Fibroblast of skin of left biceps (primary cell): ENCODE measurements around the gene ILK.

Source experiments
- DNase-seq, 2 experiments: peaks; one replicate each; pipeline ENCODE4 v3.0.0-alpha.2; 2013; ENCODE audit warnings: low read depth in 2 of 2

The ILK gene

DNA sequence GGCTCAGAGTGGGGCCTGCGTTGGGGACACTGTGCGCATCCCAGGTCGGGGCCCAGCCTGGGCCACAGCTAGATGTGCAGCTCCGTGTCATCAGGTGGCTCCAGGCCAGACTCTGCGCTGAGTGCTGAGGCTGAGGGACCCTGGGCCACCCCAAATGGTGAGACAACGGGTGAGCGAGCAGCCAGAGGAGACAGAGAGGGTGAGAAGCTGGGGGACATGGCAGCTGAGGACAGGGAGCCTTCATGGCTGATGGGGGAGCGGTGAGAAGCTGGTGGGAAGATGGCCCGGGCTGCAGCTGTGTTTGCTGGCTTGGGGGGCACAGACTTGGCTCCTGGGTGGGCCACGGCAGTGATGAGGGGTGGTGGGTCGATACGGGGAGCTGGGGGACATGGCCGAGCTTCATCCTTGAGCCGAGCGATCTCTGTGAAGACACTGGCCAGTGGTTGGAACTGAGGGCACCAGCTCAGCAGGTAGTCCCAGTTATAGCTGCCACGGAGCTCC, 18.2 kb downstream of the ILK start:
- no peak for DNase-seq

DNA sequence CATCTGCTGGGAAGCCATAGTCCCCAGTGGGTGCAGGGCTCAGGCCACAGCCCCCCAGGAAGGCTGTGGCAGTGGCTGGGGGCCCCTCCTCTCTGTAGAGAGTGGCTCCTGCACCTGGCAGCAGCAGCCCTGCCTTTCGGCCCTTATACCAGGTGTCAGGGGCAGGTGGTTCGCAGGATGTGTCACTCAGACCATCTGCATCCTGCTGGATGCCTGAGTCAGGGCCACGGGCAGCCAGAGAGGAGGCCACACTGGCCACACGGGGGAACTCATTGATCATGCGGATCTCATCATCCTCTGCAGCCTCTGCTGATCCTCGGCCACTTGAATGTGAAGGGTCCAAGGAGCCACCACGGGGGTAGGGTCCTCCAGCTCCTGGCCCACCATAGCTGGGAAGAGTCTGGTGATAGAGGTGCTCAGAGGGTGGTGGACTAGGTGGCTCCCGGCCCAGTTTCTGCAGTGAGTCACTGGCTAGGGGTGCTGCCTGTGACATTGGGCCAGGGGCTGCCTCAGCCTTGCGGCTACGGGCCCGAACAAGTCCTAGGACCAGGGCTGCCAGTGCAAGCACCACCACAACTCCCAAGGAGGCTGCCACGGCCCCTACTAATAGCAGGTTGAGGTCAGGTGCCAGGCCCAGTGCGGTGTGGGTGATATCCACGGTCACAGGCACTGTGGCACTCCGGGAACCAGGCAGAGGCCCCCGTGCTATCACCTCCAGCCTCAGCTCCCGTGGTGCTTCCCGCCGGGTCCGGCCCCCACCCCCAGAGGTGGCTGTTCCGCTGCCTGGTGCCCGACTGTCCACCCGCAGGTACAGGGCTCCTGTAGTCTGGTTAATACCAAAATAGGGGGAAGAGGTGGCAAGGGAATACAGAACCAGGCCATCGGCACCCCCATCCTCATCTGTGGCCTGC, 18.9 kb downstream of the ILK start:
- no peak for DNase-seq

DNA sequence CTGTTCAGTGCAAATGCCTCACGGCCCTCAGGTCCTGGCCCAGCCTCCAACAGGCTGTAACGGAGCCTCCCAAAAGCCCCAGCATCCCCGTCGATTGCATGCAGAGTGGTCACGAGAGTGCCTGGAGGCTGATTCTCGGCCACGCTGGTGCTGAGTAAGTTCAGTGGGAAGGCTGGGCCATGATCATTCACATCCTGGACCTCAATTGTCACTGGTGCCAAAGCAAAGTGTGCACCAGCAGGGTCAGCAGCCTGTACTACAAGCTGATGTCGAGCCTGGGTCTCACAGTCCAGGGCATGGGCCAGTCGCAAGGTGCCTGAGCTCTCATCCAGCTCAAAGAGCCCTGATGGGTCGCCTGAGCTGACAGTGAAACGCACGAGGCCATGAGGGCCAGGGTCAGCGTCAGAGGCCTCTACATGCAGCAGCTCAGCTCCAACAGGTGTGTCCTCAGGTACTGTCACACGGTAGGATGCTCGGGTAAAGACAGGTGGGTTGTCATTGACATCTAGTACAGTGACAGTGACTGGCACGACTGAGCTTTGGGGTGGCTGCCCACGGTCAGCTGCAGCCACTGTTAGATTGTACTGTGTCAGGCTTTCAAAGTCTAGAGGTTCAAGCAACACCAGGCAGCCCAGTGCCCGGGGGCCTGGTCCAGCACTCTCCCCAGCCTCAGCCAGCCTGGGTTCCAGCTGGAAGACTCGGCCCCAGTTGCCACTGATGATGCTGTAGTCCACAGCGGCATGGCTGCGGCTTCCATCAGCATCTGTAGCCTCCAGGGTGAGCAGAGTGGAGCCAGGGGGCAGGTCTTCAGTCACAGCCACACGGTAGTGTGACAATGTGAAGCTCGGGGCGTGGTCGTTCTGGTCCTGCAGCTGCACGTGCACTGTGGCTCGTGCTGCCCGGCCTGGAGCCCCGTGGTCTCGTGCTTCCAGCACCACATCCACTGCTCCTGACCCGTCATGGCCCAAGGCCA, 20.1 kb downstream of the ILK start:
- no peak for DNase-seq

DNA sequence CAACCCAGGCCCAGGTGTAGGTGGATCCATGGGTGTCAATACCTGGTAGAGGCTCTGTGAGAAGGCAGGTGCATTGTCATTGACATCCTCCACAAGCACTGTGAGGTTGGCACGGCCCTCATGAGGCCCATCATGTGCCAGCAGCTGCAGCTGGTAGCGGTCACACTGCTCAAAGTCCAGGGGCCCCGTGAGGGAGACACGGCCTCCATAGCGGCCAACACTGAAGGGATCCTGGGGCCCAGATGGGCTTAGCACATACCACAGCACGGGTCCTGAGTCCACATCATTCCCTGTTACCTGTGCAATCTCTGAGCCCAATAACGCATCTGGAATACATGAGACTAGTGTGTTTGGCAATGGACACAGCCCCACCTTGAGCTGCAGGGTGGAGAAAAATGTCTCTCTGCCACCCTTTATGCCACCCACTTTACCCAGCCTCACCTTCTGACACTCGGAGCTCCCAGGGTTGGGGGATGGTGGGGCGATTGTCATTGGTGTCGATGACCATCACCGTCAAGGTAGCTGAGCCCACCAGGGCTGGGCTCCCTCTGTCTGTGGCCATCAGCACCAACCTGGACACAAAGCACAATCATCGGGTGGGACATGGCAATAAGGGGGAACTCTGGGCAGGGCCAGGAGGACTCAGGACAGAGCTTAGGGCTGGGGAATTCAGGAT, 21.7 kb downstream of the ILK start:
- DNase-seq, result no peak

DNA sequence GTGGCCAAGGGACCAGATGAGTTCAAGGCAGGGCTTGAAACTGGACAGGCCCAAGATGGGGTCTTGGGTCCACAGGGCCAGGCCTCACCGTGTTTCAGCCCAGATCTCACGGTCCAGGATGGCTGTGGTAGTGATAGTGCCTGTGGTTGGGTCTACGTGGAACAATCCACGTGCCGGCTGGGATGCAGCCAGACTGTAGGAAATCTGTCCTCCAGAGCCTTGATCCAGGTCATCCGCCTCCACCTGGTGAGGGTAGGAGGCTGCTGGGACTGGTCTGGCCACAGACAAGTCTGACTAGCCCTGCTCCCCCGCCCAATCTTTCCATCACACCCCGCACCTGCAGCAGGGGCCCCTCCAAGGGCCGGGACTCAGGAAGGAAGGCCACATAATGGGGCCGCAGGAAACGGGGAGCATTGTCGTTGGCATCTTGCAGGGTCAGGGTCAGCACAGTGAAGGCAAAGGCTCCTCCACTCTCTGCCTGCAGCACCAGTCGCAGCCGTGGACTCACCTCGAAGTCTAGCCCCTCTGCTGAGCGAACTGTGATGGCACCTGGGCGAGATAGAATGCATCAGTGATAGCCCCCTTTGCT, 22.4 kb downstream of the ILK start:
- DNase-seq, result no peak

DNA sequence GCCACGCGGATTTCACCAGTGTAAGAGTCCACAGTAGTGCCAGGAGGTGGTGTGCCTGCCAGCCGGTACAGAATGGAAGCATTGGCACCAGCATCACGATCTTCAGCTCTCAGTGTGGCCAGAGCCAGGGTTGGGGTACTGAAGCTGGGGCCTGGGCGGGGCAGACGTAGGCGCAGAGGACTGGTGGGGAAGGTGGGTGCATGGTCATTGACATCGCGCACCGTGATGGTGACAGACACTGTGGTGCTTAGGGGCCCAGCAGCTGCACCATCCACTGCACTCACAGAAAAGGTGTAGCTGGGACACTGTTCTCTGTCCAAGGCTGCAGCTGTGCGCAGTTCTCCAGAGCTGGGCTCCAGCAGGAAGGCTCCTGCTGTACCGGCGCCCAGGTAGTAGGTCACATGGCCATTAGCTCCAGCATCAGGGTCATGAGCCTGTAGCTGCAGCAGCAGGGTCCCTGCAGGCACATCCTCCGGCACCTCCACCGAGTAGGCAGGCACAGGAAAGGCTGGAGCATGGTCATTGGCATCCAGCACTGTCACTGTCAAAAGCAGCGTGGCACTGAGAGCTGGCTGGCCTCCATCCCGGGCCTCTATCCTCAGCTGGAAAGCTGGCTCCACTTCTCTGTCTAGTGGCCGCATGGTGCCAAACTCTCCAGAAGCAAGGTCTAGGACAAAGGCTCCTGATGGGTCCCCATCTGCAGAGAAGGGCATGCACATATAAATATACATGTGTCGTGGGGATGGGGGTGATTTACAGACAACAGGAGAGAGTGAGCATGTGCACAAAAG, 23.6 kb downstream of the ILK start:
- no peak for DNase-seq

DNA sequence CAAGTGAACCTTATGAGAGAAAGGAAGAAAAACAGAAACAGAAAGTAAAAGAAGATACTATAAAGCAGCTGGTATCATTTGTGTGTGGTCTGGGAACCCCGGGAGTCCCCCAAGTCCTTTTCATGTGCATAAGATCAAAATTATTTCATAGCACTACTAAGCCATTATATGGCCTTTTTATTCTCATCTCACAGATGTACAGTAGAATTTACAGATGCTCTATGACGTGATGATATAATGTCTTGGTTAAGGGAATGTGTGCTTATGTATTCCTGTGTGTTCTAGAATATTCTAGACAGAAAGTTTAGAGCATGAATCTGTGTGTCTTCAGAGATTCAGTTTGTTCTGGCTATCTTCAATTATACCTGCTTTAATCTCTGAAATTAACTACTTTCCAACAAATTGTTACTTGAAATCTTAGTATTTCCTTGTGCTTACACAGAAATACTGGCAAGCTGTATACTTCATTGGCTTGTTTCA, 24.2 kb downstream of the ILK start:
- no peak for DNase-seq

DNA sequence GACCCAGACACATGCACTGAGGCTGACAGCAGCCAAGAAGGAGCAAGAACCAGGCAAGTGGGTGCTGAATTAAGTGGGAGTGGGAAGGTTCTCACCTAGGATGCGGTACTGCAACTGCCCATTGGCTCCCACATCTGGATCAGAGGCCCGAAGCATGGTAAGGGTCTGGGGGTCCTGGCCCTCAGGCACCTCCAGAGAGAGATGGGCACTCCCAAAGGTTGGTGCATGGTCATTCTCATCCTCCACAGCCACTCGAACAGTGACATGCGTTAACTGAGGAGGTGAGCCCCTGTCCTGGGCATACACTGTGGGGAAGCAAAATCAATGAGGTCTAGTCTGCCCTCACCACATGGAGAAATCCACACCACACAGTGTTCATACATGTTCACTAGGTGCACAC, 25.0 kb downstream of the ILK start:
- no peak for DNase-seq

DNA sequence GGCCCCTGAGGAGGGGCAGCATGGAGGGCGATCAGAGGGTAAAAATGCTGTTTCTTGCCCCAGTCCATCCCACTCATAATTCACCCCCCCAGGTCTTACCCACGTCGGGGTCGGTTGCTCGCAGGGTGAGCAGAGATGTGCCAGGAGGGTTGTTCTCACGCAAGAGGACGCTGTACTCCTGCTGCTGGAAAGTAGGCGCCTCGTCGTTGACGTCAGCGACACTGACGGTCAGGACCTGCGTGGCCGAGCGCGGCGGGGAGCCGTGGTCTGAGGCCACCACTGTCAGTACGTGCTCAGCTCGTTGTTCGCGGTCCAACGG, 26.0 kb downstream of the ILK start:
- no peak for DNase-seq

DNA sequence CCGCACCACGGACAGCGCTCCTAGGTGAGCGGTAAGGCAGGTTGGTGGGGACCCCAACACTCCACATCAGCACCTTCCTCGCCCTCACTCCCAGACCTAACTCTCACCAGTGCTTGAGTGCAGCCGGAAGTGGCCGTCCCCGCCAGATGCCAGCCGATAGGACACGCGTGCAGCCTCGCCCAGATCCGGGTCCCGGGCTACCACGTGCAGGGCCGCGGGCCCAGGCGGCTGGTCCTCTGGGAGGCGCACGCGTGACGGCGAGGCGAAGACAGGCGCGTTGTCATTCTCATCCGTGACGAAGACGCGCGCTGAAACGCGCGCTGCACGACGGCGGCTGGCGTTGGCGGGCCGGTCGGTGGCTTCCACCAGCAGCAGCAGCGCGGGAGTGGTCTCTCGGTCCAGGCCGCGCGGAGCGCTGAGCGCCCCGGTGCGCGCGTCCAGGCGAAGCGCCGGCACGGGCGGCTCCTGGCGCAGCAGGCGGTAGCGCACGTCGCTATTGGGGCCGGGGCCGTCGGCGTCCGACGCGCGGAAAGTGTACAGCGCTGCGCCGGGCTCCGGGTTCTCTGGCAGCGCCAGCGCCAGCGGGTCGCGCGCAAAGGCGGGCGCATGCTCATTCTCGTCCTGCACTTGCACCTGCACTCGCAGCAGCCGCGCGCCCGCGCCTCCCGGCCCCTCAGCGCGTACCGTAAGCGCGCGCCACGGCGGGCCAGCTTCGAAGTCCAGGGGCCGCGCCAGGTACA, 26.5 kb downstream of the ILK start:
- no peak for DNase-seq

DNA sequence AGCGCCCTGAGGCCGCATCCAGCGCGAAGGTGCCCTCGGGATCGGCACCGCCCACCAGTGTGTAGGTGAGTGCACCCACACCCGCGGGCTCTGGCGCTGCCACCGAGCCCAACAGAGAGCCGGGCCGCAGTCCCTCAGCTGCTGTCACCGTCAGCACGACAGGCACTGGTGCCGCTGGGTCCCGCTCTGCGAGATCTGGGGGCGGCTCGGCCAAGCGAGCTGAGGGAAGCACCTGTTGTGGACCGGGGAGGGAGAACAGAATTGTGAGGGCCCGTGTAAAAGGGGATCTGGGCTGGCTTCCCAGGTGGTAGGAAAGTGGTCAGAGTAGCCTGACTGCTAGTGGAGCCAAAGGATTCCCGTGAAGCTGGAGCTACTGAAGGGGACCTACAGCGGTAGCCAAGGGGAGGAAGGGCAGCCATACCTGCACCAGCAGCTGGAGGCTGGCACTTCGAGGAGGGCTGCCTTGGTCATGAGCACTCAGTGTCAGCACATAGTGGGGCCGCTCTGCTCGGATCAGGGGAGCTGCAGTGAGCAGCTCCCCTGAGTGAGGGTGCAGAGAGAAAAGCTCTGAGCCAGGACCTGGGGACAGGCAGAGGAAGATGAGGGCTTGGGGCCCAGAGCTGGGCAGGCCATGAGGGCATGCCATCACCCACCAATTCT, 27.2 kb downstream of the ILK start:
- no peak for DNase-seq

DNA sequence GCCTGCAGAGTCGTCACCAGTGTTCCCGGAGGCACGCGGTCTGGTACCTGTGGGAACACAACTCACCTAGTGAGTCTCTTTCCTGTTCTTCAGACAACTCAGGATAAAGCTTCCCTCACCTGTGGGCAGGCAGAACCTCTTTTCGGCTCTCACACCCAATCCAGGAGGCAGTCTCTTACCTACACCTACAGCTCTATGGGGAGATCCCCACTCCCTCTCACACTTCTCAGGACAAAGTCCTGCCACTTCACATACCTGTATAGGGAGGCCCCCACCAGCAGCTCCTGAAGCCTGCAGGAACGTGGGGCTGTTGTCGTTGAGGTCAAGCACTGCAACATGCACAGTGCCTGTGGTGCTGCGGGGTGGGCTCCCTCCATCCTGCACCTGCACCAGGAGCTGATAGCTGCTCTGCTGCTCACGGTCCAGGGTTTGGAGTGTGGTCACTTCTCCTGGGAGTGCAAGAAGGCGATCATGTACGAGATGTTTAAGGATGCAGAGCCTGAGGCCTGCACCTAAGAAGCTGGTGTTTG, 27.9 kb downstream of the ILK start:
- DNase-seq, result no peak

DNA sequence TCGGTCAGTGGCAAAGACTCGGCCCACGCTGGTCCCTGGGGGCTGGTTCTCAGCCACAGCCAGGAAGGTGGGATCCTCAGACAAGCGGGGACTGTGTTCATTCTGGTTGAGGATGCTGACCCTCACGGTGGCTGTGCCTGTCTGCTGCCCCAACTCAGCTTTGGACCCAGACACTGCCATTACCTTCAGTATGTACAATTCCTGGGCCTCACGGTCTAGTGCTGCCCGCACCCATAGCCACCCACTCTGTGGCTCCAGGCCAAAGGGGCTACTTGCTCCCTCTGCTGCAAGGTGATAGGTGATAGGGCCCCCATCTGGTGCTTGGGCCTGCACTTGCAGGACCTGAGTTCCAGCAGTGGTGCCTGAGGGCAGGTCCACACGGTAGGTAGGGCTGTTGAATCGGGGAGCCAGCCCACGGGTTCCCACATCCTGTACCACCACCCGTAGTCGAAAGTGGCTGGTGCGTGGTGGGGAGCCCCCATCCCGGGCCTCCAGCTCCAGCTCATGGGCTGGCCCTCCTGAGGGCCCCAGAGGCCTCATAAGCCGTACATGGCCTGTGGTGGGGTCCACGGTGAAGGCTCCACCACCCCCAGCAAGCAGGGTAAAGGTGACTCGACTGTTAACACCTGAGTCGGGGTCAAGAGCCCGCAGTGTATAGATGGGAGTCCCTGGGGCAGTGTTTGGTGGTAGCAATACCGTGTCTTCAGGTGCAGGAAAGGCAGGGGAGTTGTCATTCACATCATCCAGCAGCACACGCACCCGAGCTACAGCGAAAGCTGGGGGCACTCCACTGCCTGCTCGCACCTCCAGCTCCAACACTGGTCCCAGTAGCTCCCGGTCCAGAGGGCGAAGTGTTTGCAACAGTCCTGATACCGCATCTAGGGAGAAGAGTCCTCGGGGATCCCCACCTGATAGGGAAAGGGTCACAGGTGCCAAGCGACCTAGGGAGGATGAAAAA, 28.8 kb downstream of the ILK start:
- DNase-seq, result no peak

DNA sequence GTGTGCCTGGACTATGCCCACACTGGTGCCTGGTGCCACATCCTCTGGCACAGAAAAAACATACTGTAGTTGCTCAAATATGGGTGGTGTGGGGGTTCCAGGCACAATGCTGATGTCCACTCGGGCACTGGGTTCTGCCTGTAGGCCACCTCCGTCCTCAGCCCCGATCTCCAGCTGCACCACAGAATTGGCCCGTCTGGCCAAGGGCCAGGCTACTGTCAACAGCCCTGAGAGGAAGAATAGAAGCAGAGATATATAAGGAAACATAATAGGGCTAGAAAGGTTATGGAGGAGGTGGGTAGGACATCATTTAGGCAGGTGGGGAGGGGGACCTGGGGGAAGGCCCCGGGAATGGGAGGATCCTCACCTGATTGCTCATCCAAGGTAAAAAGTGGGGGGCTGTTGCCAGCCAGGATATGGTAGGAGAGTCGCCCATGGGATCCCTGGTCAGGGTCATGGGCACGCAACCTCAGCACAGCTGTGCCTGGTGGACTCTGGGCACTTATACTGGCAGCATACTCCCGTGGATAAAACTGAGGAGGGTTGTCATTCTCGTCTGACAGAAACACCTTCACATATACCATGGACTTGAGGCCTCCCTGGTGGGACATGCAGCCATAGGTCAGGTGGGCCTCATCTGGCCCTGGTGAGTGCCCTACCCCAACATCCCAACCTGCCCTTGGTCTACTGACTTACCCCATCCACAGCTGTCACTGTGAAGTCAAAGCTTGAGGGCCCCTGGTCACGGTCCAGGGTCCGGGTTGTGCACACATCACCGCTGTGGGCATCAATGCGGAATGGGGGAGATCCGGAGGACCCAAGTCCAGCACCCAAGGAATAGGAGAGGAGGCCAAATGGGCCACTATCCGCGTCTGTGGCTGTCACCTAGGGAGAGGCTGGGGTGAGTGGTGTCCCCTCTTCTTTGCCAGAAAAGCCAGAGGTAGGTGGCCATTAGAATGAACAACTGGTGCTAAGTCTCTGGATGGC, 30.1 kb downstream of the ILK start:
- no peak for DNase-seq

DNA sequence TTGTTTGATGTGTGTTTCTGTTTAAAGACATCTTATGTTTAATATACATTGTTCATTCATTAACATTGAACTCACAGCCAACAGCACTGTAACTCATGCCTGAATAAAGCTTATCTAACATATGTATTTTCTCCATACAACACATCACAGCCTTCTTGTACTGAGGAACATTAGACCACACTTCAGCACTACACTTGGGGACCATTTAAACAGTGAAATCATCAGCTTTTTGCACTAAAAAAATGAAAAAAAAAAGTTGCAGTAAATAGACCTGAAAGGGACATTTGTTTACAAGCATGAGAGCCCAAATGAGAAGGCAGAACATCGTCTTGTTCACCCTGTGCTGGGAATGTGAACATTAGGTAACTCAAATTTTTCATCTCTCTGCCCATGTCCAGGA, 31.0 kb downstream of the ILK start:
- no peak for DNase-seq

DNA sequence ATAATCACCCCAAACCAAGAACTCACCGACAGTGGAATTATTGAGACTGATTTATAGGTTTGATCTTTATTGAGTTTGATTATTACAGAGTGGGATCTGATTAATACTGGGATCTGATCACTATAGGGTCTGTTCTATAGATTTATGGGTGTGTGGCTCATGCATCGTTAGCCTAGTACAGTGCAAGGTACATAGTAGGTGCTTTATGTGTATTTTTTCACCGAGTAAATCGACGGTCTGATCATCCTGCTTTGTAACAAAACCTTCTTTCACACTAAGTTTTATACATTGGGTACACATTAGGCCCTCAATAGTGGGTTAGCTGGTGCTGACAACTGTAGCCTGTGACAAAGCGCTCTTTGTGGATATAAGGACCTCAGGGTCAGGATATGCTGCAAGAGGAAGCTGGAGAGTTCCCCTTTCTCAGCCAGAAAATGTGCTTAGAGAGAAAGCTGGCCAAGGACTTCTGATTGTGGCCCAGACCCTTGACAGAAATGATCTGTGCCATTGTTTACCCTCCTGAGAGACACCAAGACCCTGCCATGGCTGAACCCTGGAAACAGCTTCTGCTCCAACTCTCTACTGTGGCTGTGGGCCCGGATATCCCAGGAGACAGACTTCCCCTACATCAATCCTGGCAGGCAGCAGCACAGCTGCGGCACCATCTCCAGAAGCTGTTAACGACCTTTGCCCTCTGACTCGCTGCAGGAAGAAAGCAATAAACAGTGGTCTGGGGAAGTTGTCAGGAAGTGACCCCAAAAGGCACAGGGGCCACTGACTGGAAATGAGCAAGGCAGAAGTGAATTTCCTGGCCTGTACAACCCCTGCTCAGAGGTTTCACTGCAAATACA, 31.7 kb downstream of the ILK start:
- DNase-seq, result no peak
